ENCODE measurements around the gene LST1.

LST1 gene

DNA sequence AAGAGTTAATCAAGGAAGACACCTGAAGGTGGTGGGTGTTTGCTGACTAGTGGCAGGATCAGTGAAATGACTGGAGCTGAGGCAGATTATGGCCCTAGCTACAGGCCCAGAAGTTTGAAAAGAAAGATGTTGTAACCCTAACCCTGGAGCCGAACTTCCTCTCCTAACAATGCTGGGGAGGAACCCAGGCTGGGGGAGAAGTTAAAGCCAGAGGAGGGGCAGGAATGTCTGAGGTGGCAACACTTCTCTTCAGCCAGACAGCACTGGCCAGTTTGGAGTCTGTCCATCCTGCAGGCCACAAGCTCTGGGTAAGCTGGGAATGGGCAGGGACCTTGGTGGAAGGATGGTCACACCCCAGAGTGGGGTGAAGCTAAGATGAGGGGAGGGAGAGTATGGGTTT is at the start of gene LST1:
Gene LST1, plus strand, starts transcription at position 270 of the 400 bp plus-strand sequence. CDS start 1,023 bp downstream, outside the sequence.
- DNase-seq, result no peak

- peak in 1 of 2 donors; percentile 41 for DNase-seq
Measured at GRCh38 chr6:31538805-31539400, 47.2 kb upstream of the LST1 start.

GRCh38 chr6:31540640-31541039 is 45.4 kb upstream of the LST1 start:
- no peak for DNase-seq

DNA sequence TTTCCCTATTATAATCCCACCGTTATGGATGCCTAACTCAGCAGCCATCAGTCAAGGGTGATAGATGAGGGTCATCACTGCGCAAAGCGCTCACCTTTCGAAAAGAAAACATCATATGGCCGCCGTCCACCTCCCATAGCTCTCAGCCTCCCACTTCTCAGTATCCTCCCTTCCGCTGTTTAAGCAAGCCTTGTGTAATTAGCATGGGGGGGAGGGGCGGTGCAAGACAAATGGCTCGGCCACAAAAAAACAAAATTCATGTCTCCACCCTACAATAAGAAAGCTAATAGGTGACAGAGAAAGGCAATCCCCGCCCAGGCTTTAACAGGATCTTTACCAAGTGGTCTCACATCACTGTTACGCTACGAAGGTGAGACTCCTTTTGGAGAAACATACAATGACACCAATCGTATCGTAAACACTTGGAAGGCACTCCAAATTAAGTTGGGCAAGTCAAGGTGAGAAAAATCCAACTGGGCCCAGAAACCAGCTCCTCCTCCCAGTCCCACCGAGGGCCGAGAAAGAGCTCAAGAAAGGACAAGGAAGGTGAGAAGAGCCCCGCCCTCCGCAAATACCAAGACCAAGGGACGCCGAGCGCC is 44.9 kb upstream of the LST1 start:
- DNase-seq, result peak; percentile 70 to 84

DNA sequence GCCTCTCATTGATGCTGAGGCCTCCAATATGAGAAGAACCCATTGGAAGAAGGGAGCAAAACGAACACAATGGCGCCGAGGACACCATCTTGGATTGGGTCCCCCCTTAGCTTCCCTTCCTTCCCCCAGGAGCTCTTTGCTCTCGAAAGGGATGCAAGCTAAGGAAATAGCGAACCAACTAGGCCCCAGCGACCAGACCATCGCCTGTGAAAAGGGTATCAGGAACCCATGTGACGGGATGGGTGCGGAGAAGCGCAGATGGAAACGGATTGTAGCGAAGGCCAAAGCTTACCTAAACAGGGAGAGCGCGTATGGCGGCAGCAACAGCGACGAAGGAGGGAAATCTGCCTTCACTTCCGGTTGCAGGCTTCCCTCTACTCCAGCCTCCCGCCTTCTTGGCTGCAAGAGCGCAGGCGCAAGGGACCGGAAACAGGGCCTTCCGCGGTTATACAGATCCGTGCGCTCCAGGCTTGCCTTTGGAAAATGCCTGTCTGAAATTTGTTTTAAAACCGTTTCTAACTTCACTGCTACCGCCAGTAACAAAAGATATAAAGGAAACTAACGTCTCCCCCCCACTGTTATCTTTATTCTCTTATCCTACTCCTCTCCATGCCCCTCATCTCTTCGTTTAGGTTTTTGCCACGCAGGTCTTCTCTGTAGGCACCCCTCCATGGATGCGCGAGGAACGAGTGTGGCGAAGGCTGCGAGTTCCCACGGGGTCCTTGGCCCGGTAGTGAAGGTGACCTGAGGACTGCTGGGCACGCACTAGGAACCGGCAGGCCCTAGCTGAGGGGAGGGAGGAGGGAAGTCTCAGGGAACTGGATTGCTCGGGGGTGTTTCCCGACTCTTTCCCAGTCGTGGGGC is 44.2 kb upstream of the LST1 start, which contains the start of gene DDX39B:
Gene DDX39B, minus strand, starts transcription at position 346 of the 864 bp plus-strand sequence. CDS start 1,471 bp downstream, outside the sequence.
- DNase-seq, result peak; percentile 96

DNA sequence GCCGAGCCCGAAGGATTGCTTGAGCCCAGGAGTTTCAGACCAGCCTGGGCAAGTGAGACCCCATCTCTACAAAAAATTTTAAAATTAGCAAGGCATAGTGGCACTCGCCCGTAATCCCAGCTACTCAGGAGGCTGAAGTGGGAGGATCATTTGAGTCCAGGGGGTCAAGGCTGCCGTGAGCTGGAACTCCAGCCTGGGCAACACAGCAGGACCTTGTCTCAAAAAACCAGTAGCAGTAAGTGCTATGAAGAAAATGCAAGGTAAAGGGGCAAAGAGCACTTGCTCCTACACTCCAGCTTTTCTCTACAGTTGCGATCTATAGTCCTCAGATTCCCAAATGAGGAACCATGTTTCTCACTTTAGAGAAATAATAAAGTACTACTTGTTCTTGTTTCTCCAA is 42.4 kb upstream of the LST1 start:
- no peak for DNase-seq

GRCh38 chr6:31544676-31545075 is 41.4 kb upstream of the LST1 start:
- no peak for DNase-seq

- no peak for DNase-seq
Measured at GRCh38 chr6:31545291-31545690, 40.8 kb upstream of the LST1 start.

DNA sequence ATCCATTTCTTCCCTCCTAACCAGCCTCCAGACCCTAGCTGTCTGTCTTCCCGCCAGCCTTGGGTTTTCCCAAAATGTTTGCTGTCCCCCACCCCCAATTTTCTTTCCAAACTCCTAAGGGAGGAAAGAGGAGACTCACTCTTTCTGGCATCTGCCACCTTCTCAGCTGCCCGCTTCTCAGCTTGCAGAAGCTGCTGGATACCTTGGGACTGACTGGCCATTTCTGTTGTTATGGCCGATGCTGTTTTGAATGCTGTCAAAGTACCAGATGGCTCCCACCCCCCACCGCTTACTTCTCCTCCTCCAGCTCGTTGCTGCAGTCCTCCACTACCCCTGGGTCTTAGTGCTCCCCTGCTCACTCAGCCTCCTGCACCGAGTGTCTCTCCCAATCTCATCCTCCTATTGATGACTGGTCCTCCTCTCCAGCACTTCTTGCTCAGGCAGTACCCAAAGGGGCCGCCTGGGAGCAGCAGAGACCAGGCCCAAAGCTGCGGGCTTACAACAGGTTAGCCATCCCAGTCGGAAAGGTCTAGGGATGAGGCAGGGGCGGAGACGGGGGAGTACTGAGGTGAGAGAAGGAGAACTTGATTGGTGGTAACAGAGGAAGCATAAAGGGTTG is 39.6 kb upstream of the LST1 start, which contains the start of gene ATP6V1G2:
Gene ATP6V1G2, minus strand, starts transcription at position 270 of the 619 bp plus-strand sequence. Its CDS starts 49 bp downstream, at position 221.
- DNase-seq, result peak; percentile 84 to 89

- peak; percentile 93 to 94 for DNase-seq
Measured at GRCh38 chr6:31546958-31547726, 38.9 kb upstream of the LST1 start, which contains the start of gene NFKBIL1. Gene NFKBIL1, plus strand, starts transcription at chr6:31547608. Its CDS starts 87 bp downstream, at chr6:31547695.

DNA sequence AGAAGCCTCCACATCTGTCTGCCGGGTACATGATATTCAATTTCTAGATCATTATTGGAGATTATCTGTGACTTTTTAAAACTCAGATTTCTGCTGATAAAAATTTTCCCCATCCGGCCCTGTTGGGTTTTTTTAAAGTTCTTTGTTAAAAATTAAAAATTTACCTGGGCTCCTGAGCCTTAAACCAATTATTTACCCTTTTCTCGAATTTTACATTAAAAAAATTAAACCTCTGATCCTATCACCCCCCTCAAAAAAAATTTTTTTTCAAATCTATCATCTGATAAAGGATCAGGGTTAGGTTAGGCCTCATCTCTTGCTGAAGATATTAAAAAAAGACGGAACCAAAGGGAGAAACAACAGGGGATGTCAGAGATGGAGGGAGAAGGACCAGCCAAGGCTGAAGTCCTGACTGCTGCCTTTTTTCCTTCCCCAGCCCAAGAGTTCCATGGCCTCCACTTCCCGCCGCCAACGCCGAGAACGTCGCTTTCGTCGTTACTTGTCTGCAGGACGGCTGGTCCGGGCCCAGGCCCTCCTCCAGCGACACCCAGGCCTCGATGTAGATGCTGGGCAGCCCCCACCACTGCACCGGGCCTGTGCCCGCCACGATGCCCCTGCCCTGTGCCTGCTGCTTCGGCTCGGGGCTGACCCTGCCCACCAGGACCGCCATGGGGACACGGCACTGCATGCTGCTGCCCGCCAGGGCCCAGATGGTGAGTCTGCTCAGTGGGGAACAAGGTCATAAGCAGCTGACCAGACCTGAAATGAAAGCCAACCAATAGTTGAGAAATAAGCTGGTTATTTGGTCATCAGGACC is 38.1 kb upstream of the LST1 start:
- no peak for DNase-seq

DNA sequence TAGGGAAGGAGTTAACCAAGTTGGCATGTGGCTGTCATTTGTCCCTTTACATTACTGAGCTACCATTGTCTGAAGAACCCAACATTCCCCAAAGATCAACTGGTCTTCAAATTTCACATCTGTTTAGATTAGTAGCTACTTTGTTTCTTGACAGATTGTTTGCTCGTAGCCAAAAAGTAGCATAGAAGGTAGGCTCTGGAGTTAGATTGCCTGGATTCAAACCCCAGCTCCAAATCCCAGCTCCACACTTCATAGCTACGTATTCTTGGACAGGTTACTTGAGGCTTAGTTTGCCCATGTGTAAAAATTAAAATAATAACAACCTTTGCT is 37.6 kb upstream of the LST1 start:
- no peak for DNase-seq

DNA sequence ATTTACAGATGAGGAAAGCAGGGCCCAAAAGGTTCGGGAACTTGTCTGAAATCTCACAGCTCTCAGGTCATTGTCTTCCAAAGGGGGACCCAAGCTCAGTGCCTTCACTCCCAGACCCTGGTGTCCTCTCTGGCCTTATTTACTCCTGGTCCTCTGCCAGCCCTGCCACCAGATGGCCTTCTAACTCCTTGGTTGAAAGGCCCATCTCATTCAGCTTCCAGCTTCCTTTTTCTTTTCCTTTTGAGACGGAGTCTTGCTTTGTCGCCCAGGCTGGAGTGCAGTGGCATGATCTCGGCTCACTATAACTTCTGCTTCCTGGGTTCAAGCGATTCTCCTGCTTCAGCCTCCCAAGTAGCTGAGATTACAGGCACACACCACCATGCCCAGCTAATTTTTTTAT is 34.7 kb upstream of the LST1 start:
- DNase-seq, result peak; percentile 77 to 79

DNA sequence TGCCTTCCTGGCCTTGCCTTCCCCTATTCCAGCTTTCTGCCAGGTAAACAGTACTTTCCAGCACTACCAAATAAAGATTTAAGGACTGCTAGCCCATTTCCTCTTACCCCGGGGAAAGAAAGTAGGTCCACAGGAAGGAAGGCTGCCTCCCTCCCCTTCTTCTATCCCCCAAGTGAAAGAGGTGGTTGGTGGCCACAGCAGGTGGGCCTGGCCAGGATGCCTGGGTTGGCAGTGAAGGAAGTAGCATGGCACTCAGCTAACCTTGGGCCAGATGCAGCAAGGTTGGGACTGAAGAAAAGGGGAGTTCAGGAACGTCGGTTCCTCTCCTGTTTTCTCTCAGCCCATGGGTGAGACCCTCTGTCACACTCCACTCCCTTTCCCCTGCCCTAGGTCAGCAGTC is 29.8 kb upstream of the LST1 start:
- no peak for DNase-seq

GRCh38 chr6:31557443-31558317 is 28.4 kb upstream of the LST1 start:
- DNase-seq, result no peak

- no peak for DNase-seq
Measured at GRCh38 chr6:31558318-31558625, 27.8 kb upstream of the LST1 start.

- peak; percentile 74 to 78 for DNase-seq
Measured at GRCh38 chr6:31558631-31559500, 27.2 kb upstream of the LST1 start.

- DNase-seq, result no peak
Measured at GRCh38 chr6:31559606-31559957, 26.5 kb upstream of the LST1 start.

- DNase-seq, result peak; percentile 67 to 77
Measured at GRCh38 chr6:31559958-31560696, 25.9 kb upstream of the LST1 start.

Measured in CD4-positive, alpha-beta T cell treated with Interferon alpha-2 for 1 hour (primary cell).